ENCODE measurements around the gene NCS1. TPM values are rescaled to one million over a fixed set of nuclear protein-coding genes. Genes with fewer than 3 reads are reported as not detected.

NCS1 gene
- total RNA-seq, 1 donor from 2014 or later: 37.7 TPM

GRCh38 chr9:130174025-130174424 lies 1.8 kb downstream of the NCS1 start:
- Mint-ChIP-seq H3K36me3 (ENCODE audit: unreplicated experiment) (no peaks in the 10 kb centered on the region), H3K27ac (ENCODE audit: unreplicated experiment) (no peak overlapping the region)
- TF ChIP-seq, protein P1, sequence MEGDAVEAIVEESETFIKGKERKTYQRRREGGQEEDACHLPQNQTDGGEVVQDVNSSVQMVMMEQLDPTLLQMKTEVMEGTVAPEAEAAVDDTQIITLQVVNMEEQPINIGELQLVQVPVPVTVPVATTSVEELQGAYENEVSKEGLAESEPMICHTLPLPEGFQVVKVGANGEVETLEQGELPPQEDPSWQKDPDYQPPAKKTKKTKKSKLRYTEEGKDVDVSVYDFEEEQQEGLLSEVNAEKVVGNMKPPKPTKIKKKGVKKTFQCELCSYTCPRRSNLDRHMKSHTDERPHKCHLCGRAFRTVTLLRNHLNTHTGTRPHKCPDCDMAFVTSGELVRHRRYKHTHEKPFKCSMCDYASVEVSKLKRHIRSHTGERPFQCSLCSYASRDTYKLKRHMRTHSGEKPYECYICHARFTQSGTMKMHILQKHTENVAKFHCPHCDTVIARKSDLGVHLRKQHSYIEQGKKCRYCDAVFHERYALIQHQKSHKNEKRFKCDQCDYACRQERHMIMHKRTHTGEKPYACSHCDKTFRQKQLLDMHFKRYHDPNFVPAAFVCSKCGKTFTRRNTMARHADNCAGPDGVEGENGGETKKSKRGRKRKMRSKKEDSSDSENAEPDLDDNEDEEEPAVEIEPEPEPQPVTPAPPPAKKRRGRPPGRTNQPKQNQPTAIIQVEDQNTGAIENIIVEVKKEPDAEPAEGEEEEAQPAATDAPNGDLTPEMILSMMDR (IDR thresholded peaks at IDR 0.05): no peak

DNA sequence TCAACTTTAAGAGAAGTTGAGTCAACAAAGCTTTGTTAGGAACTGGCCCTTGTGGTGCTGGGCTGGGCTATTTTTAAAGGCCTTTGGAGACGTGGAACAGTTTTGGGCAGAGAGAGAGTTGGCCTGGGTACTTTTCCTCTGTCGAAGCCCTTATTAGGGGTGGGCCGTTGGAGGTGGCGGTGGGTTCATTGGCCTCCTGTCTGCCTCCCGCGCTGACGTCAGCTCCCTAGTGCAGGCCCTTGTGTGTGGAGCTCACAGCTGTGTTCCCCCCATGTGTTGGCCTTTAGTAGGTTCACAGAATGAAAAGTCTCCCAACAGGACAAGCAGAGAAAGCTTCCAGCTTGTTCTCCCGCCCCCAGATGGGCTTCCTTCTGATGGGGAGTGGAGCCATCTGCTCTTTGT lies 2.7 kb downstream of the NCS1 start:
- no peak for DNase-seq (ENCODE audit: extremely low spot score, unreplicated experiment)
- Mint-ChIP-seq H3K9me3 (ENCODE audit: unreplicated experiment) (no peaks in the 10 kb centered on the region), H3K36me3 (ENCODE audit: unreplicated experiment) (no peaks in the 10 kb centered on the region), H3K4me3 (ENCODE audit: unreplicated experiment) (peak overlapping the region; percentile 55), H3K27ac (ENCODE audit: unreplicated experiment) (no peak overlapping the region), H3K4me1 (ENCODE audit: unreplicated experiment) (peaks cover 36% of the 10 kb centered on the region), H3K27me3 (ENCODE audit: unreplicated experiment) (no peaks in the 10 kb centered on the region)
- TF ChIP-seq, protein P1 (IDR thresholded peaks at IDR 0.05): no peak

More at GRCh38 chr9:130174025-130174424, 1.8 kb downstream of the NCS1 start:
- Mint-ChIP-seq H3K4me3 (ENCODE audit: unreplicated experiment) (peak overlapping the region; percentile 82), H3K27me3 (ENCODE audit: unreplicated experiment) (no peaks in the 10 kb centered on the region), H3K9me3 (ENCODE audit: unreplicated experiment) (no peaks in the 10 kb centered on the region), H3K4me1 (ENCODE audit: unreplicated experiment) (peaks cover 28% of the 10 kb centered on the region)
- no peak for DNase-seq (ENCODE audit: extremely low spot score, unreplicated experiment)

DNA sequence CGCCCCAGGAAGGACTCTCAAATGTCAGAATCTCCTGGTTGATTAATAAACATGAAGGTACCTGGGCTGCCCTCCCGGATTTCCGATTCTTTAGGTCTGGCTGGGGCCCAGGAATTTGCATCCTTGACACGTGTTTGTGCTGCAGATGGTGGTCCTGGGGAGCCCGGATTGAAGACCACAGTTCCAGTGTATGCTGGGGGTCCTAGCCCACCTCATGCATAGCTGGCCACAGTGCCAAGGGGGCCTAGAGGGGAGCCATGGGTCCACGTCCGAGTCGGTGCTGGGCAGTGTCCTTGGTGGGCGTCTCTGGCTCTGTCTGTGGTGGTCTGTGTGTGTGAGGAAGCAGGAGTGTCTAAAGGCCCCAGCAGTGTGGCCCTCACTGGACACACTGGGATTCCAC lies 3.2 kb downstream of the NCS1 start:
- H3K27me3 Mint-ChIP-seq (ENCODE audit: unreplicated experiment): no peaks in the 10 kb centered on the region
- H3K27ac Mint-ChIP-seq (ENCODE audit: unreplicated experiment): no peak overlapping the region
- peaks cover 37% of the 10 kb centered on the region for H3K4me1 Mint-ChIP-seq (ENCODE audit: unreplicated experiment)
- H3K36me3 Mint-ChIP-seq (ENCODE audit: unreplicated experiment): no peaks in the 10 kb centered on the region
- TF ChIP-seq, protein P1 (IDR thresholded peaks at IDR 0.05): no peak
- no peaks in the 10 kb centered on the region for H3K9me3 Mint-ChIP-seq (ENCODE audit: unreplicated experiment)
- no peak overlapping the region for H3K4me3 Mint-ChIP-seq (ENCODE audit: unreplicated experiment)
- no peak for DNase-seq (ENCODE audit: extremely low spot score, unreplicated experiment)

DNA sequence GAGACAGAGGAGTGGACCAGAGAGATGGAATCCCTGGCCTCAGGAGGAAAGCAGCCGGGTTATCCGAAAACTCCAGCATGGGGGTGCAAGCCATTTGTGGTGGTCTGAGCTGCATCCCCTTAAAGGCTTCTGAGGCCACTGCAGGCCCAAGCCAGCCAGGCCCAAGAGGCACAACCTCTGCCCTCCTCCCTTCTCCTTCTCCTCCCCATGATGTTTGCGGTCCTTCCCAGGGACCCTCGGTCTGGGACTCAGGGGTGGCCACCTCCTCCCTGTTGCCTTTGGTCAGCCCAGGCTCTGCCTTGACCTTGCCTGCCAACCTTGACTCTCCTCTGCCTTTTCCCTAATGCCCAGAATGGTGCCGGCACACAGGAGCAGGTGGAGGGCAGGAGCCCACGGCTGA lies 4.6 kb downstream of the NCS1 start:
- H3K4me1 Mint-ChIP-seq (ENCODE audit: unreplicated experiment): peaks cover 37% of the 10 kb centered on the region
- DNase-seq (ENCODE audit: extremely low spot score, unreplicated experiment): no peak
- H3K27ac Mint-ChIP-seq (ENCODE audit: unreplicated experiment): no peak overlapping the region
- no peaks in the 10 kb centered on the region for H3K9me3 Mint-ChIP-seq (ENCODE audit: unreplicated experiment)
- no peaks in the 10 kb centered on the region for H3K36me3 Mint-ChIP-seq (ENCODE audit: unreplicated experiment)
- TF ChIP-seq, protein P1 (IDR thresholded peaks at IDR 0.05): no peak
- no peaks in the 10 kb centered on the region for H3K27me3 Mint-ChIP-seq (ENCODE audit: unreplicated experiment)
- H3K4me3 Mint-ChIP-seq (ENCODE audit: unreplicated experiment): no peak overlapping the region

GRCh38 chr9:130177898-130178805 lies 5.9 kb downstream of the NCS1 start:
- peaks cover 48% of the 10 kb centered on the region for H3K4me1 Mint-ChIP-seq (ENCODE audit: unreplicated experiment)
- H3K27ac Mint-ChIP-seq (ENCODE audit: unreplicated experiment): peak overlapping the region; percentile 60
- no peak for DNase-seq (ENCODE audit: extremely low spot score, unreplicated experiment)
- TF ChIP-seq, protein P1 (IDR thresholded peaks at IDR 0.05): no peak
- H3K36me3 Mint-ChIP-seq (ENCODE audit: unreplicated experiment): no peaks in the 10 kb centered on the region
- H3K9me3 Mint-ChIP-seq (ENCODE audit: unreplicated experiment): no peaks in the 10 kb centered on the region
- H3K4me3 Mint-ChIP-seq (ENCODE audit: unreplicated experiment): no peak overlapping the region
- H3K27me3 Mint-ChIP-seq (ENCODE audit: unreplicated experiment): no peaks in the 10 kb centered on the region
